Measurements from ENCODE around the gene RXRG. TPM values are rescaled to one million over a fixed set of nuclear protein-coding genes. Genes with fewer than 3 reads are reported as not detected.

RXRG gene
- polyA plus RNA-seq, 1 donor (not counting 4 experiments of a cell fraction or from before 2014, with no cell fraction given) = not detected

GRCh38 chr1:165443539-165444311 lies 1.2 kb downstream of the RXRG start:
- Histone ChIP-seq H3K36me3 (ENCODE audit: control insufficient read depth in 2 of 2, extremely low read depth in 1 of 2, insufficient read depth in 2 of 2, low read length in 2 of 2) (no peaks in the 10 kb centered on the region), H3K27ac (ENCODE audit: control insufficient read depth, insufficient read depth, low read length) (no peak overlapping the region), H3K4me1 (ENCODE audit: control insufficient read depth, extremely low read depth, insufficient read depth, low read length) (no peaks in the 10 kb centered on the region), H3K79me2 (ENCODE audit: control insufficient read depth, insufficient read depth, low read length) (no peaks in the 10 kb centered on the region), H3K9ac (ENCODE audit: control insufficient read depth, extremely low read depth, insufficient read depth, low read length) (no peak overlapping the region), H4K20me1 (ENCODE audit: control insufficient read depth, extremely low read depth, insufficient read depth, low read length) (no peaks in the 10 kb centered on the region), H3K9me3 (ENCODE audit: control insufficient read depth, low read depth, low read length) (no peaks in the 10 kb centered on the region), H2AFZ (ENCODE audit: control insufficient read depth, low read length) (no peak overlapping the region), H3K9me1 (ENCODE audit: control insufficient read depth, extremely low read depth, insufficient read depth, low read length) (no peaks in the 10 kb centered on the region), H3K4me2 (ENCODE audit: control insufficient read depth, extremely low read depth, insufficient read depth, low read depth, low read length) (no peak overlapping the region), H3K4me3 (ENCODE audit: control insufficient read depth in 2 of 3, extremely low read depth in 1 of 3, insufficient read depth in 2 of 3, low read depth in 1 of 3, low read length in 3 of 3) (no peak overlapping the region), H3K27me3 (ENCODE audit: control insufficient read depth, extremely low read depth, insufficient read depth, low read length) (peaks cover 62% of the 10 kb centered on the region)
- DNase-seq (ENCODE audit: low read depth, low spot score) (no peak), FAIRE-seq (no peak)
- dilution Hi-C loops (cut with MboI; ENCODE audit: extremely low pct_ligation_motif_present, low sequenced_read_pairs) = no loop called here
- TF ChIP-seq CTCF (optimal IDR thresholded peaks at IDR 0.05 in 1 of 3, IDR thresholded peaks at IDR 0.05 in 1 of 3, conservative IDR thresholded peaks at IDR 0.05 in 1 of 3; ENCODE audit: extremely low read depth in 1 of 3, insufficient read depth in 2 of 3, low read length in 3 of 3) (no peak), EZH2 (IDR thresholded peaks at IDR 0.05; ENCODE audit: low read length) (no peak)

- FAIRE-seq (no peak), DNase-seq (ENCODE audit: low read depth, low spot score) (no peak)
- Histone ChIP-seq H4K20me1 (ENCODE audit: control insufficient read depth, extremely low read depth, insufficient read depth, low read length) (no peaks in the 10 kb centered on the region), H2AFZ (ENCODE audit: control insufficient read depth, low read length) (no peak overlapping the region), H3K36me3 (ENCODE audit: control insufficient read depth in 2 of 2, extremely low read depth in 1 of 2, insufficient read depth in 2 of 2, low read length in 2 of 2) (no peaks in the 10 kb centered on the region), H3K9me1 (ENCODE audit: control insufficient read depth, extremely low read depth, insufficient read depth, low read length) (no peaks in the 10 kb centered on the region), H3K9ac (ENCODE audit: control insufficient read depth, extremely low read depth, insufficient read depth, low read length) (no peak overlapping the region), H3K4me2 (ENCODE audit: control insufficient read depth, extremely low read depth, insufficient read depth, low read depth, low read length) (no peak overlapping the region), H3K79me2 (ENCODE audit: control insufficient read depth, insufficient read depth, low read length) (no peaks in the 10 kb centered on the region), H3K27me3 (ENCODE audit: control insufficient read depth, extremely low read depth, insufficient read depth, low read length) (peaks cover 65% of the 10 kb centered on the region), H3K27ac (ENCODE audit: control insufficient read depth, insufficient read depth, low read length) (no peak overlapping the region), H3K4me3 (ENCODE audit: control insufficient read depth in 2 of 3, extremely low read depth in 1 of 3, insufficient read depth in 2 of 3, low read depth in 1 of 3, low read length in 3 of 3) (no peak overlapping the region), H3K9me3 (ENCODE audit: control insufficient read depth, low read depth, low read length) (no peaks in the 10 kb centered on the region), H3K4me1 (ENCODE audit: control insufficient read depth, extremely low read depth, insufficient read depth, low read length) (no peaks in the 10 kb centered on the region)
- no peak for TF ChIP-seq CTCF (optimal IDR thresholded peaks at IDR 0.05 in 1 of 3, IDR thresholded peaks at IDR 0.05 in 1 of 3, conservative IDR thresholded peaks at IDR 0.05 in 1 of 3; ENCODE audit: extremely low read depth in 1 of 3, insufficient read depth in 2 of 3, low read length in 3 of 3)
- TF ChIP-seq EZH2 (IDR thresholded peaks at IDR 0.05; ENCODE audit: low read length) = no peak
- dilution Hi-C loops (cut with MboI; ENCODE audit: extremely low pct_ligation_motif_present, low sequenced_read_pairs) = no loop called here
Observed at GRCh38 chr1:165442653-165443052, 2.3 kb downstream of the RXRG start.
